DOHH2 (cell line): Measurements from ENCODE around the gene ANKRD60.

Experiments
- CTCF ChIP-seq: fragments of 200-600 bp; sonication (generic); IDR thresholded peaks from one replicate; pipeline ENCODE4 v1.5.1; 2014; ENCODE audit warnings: antibody characterized with exemption, mild to moderate bottlenecking, low read depth, low read length; ENCODE audit not compliant: poor library complexity, severe bottlenecking
- EZH2phosphoT487 ChIP-seq: fragments of 200-600 bp; sonication (generic); IDR thresholded peaks from 2 replicates; pipeline ENCODE4 v1.6.1; 2017; ENCODE audit warnings: borderline replicate concordance, mild to moderate bottlenecking, antibody characterized with exemption, low read length, moderate library complexity, mixed read lengths

GRCh38 chr20:58194175-58194791 is 34.2 kb downstream of the ANKRD60 start:
- TF ChIP-seq CTCF: no peak
- no peak for TF ChIP-seq EZH2phosphoT487
